Kidney (tissue), 14 donors: ENCODE data around the gene DISP3. TPM values are rescaled to one million over a fixed set of nuclear protein-coding genes. Genes with fewer than 3 reads are reported as not detected.

ENCODE experiments used
- DNase-seq, 5 donors: peaks; one replicate each; pipeline ENCODE4 v3.0.0-alpha.2; 2013 to 2020
- FAIRE-seq: peaks from 2 replicates; lab custom pipeline; 2012; peaks lifted over from hg19 to GRCh38; lab: Jason Lieb, UNC
- H3K27ac ChIP-seq, 2 donors: one replicate each; pipeline ENCODE4 v1.7.0; 2013; ENCODE audit warnings: low read depth in 2 of 2, low read length in 2 of 2, inconsistent platforms in 1 of 2
- H3K27me3 ChIP-seq: one replicate; pipeline ENCODE4 v1.7.1; 2013; ENCODE audit warnings: low read length, inconsistent platforms; ENCODE audit not compliant: control insufficient read depth, insufficient read depth
- H3K36me3 ChIP-seq, 3 donors: one replicate each; pipeline versions ENCODE4 v1.7.0 to v1.7.1; 2013; ENCODE audit warnings: low read length in 3 of 3, control low read depth in 1 of 3, inconsistent platforms in 1 of 3; ENCODE audit not compliant: insufficient read depth in 3 of 3, control insufficient read depth in 2 of 3
- H3K4me1 ChIP-seq, 3 donors: one replicate each; pipeline versions ENCODE4 v1.7.0 to v1.7.1; 2013; ENCODE audit warnings: low read length in 3 of 3, inconsistent platforms in 1 of 3, low read depth in 1 of 3; ENCODE audit not compliant: control insufficient read depth in 2 of 3, insufficient read depth in 2 of 3
- H3K4me3 ChIP-seq, 3 donors: one replicate each; pipeline versions ENCODE4 v1.7.0 to v1.8.1; 2013; ENCODE audit warnings: low read length in 3 of 3, control low read depth in 1 of 3, inconsistent platforms in 1 of 3
- H3K9ac ChIP-seq, 3 donors: one replicate each; pipeline versions ENCODE4 v1.7.0 to v1.7.1; 2013; ENCODE audit warnings: low read length in 3 of 3, control low read depth in 1 of 3, inconsistent platforms in 1 of 3
- H3K9me3 ChIP-seq, 3 donors: one replicate each; pipeline versions ENCODE4 v1.7.0 to v1.7.1; 2013; ENCODE audit warnings: low read length in 3 of 3, control low read depth in 1 of 3, inconsistent platforms in 1 of 3; ENCODE audit not compliant: control insufficient read depth in 2 of 3, insufficient read depth in 1 of 3
- intact Hi-C: fragments of 100-400 bp; cut with DNase I; formaldehyde crosslinking; loops from one replicate; pipeline ENCODE4 v1.11.1; 2022
- polyA plus RNA-seq: library from polyadenylated mRNA; stranded (reverse); fragments of 350-450 nt; fragmentation: Illumina TruSeq; extraction: RNeasy Lipid Tissue Mini Kit (QIAGEN cat#74804); gene quantifications from one replicate; pipeline ENCODE4 v1.2.3, GENCODE V29; 2014; ENCODE audit warnings: low read depth, low replicate concordance; ENCODE audit not compliant: insufficient read depth
- total RNA-seq: library from RNA; stranded (reverse); fragmentation: NEBNext Ultra II Directional; extraction: Animal tissue kit (Norgen Biotek cat#: 25700); gene quantifications from one replicate; pipeline ENCODE4 v1.2.1, GENCODE V29; 2021
- TF ChIP-seq, protein P1 (sequence below): IDR thresholded peaks from 3 replicates; pipeline ENCODE4 v1.5.1; 2012; ENCODE audit warnings: mild to moderate bottlenecking, moderate library complexity, borderline replicate concordance; ENCODE audit not compliant: insufficient read depth; ENCODE audit errors: extremely low read depth
- donor health status: control.
- donor health status: control.
- donor health status: control.
- donor health status: control.
- donor health status: control.
- donor health status: DM: yes; HTN: yes; CAD: no.
- donor health status: Normal renal cell carcinoma (clear cell type).

Gene DISP3
- total and polyA plus RNA-seq, 2 donors from 2014 or later = 0.19 TPM; not detected in 1

DNA sequence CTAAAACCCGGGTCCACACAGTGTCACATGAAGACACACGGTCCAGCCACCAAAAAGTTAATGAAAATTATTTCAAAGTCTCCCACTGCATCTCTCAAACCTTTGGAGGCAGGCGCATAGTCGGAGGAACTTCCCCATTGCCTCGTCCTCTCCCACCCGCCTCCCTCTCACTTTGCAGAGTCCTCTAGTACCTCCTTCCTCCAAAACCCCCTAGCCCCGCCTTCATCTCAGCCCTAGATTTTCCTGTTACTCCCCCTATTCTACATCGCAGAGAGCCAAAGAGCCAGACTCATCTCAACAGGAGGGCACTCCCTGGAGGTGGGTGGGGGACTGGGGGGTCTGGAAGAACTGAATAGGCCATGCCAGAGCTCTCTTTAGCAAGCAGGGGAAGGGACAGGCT lies 79.3 kb downstream of the DISP3 start:
- H3K4me1 ChIP-seq = no peaks in the 10 kb centered on the region
- FAIRE-seq = no peak
- H3K9me3 ChIP-seq = no peaks in the 10 kb centered on the region
- H3K36me3 ChIP-seq = no peaks in the 10 kb centered on the region
- no peak overlapping the region for H3K9ac ChIP-seq
- no peak overlapping the region for H3K27ac ChIP-seq
- intact Hi-C loops = no loop called here
- TF ChIP-seq, protein P1, sequence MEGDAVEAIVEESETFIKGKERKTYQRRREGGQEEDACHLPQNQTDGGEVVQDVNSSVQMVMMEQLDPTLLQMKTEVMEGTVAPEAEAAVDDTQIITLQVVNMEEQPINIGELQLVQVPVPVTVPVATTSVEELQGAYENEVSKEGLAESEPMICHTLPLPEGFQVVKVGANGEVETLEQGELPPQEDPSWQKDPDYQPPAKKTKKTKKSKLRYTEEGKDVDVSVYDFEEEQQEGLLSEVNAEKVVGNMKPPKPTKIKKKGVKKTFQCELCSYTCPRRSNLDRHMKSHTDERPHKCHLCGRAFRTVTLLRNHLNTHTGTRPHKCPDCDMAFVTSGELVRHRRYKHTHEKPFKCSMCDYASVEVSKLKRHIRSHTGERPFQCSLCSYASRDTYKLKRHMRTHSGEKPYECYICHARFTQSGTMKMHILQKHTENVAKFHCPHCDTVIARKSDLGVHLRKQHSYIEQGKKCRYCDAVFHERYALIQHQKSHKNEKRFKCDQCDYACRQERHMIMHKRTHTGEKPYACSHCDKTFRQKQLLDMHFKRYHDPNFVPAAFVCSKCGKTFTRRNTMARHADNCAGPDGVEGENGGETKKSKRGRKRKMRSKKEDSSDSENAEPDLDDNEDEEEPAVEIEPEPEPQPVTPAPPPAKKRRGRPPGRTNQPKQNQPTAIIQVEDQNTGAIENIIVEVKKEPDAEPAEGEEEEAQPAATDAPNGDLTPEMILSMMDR = no peak
- no peak for DNase-seq
- H3K4me3 ChIP-seq = no peak overlapping the region
- H3K27me3 ChIP-seq = no peaks in the 10 kb centered on the region

DNA sequence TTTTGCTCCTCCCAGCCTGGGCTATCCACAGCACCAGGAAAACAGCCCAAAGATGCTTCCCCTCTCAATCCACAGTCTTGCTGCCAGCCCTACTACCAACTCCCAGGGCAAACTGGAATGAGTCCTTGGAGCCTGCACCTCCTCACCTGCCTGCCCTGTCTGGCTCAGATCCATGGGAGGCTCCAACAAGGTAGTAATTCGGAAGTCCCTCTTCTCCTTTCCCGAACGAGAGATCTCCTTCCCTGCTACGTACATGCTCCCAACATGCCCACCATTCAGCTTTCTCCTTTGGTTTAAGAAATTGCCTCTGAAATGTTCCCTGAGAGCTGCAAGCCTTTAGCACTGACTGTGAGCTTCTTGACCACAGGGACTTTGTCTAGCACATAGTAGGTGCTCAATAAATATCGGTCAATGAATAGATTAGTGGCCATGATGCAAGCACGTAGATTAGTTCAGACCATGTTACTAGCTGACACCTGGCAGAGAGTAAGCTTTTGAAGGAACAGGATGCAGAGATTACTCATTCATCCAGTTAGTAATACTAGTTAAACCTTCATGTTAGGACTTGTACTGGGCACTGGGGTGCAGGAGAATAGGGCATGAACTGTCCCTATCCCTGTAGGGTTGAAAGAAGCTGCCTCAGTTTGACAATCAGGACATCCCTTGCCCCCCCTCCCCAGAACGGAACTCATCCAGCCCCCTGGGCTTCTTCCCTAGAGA lies 80.1 kb downstream of the DISP3 start:
- no peak for FAIRE-seq
- no peaks in the 10 kb centered on the region for H3K27me3 ChIP-seq

GRCh38 chr1:11559591-11559970 lies 80.6 kb downstream of the DISP3 start:
- Histone ChIP-seq H3K9me3 (no peaks in the 10 kb centered on the region), H3K9ac (no peak overlapping the region), H3K36me3 (no peaks in the 10 kb centered on the region), H3K27me3 (no peaks in the 10 kb centered on the region), H3K27ac (no peak overlapping the region), H3K4me1 (no peaks in the 10 kb centered on the region), H3K4me3 (no peak overlapping the region)
- intact Hi-C loops = no loop called here
- TF ChIP-seq, protein P1 = no peak
- FAIRE-seq (no peak), DNase-seq (no peak)

More for the DNA sequence above, 80.1 kb downstream of the DISP3 start:
- Histone ChIP-seq H3K4me1 (no peaks in the 10 kb centered on the region), H3K9ac (no peak overlapping the region), H3K9me3 (no peaks in the 10 kb centered on the region), H3K4me3 (no peak overlapping the region), H3K27ac (no peak overlapping the region), H3K36me3 (no peaks in the 10 kb centered on the region)
- TF ChIP-seq, protein P1 = no peak
- intact Hi-C loops = no loop called here
- DNase-seq = no peak
